BE2C (cell line): ENCODE results near the gene FXYD3.
A peak's percentile ranks its signal among the peaks of the same experiment; 100 is the strongest.

Source experiments
- DNase-seq: peaks from one replicate; pipeline ENCODE4 v3.0.0-alpha.2; 2020
- H3K27me3 ChIP-seq: fragments of 250-450 bp; sonication (Bioruptor Pico); 2 replicates; pipeline ENCODE4 v1.5.1; 2020; ENCODE audit warnings: mild to moderate bottlenecking
- H3K36me3 ChIP-seq: fragments of 250-450 bp; sonication (Bioruptor Pico); 2 replicates; pipeline ENCODE4 v1.5.1; 2020; ENCODE audit warnings: mild to moderate bottlenecking
- H3K4me1 ChIP-seq: fragments of 250-450 bp; sonication (Bioruptor Pico); 2 replicates; pipeline ENCODE4 v1.5.1; 2020
- H3K4me3 ChIP-seq: 2 replicates; pipeline ENCODE4 v1.5.1; 2011; ENCODE audit warnings: low read depth, low read length
- H3K9me3 ChIP-seq: fragments of 250-450 bp; sonication (Bioruptor Pico); 2 replicates; pipeline ENCODE4 v1.5.1; 2020
- CTCF ChIP-seq: IDR thresholded peaks from 2 replicates; pipeline ENCODE4 v1.5.1; 2012; ENCODE audit warnings: mild to moderate bottlenecking, low read depth, low read length

FXYD3 gene

GRCh38 chr19:35089554-35089953, 26.1 kb upstream of the FXYD3 start:
- Histone ChIP-seq H3K36me3 (no peaks in the 10 kb centered on the region), H3K4me3 (no peak overlapping the region), H3K27me3 (no peaks in the 10 kb centered on the region), H3K9me3 (no peaks in the 10 kb centered on the region), H3K4me1 (peaks cover 5% of the 10 kb centered on the region; the same call in 1 of the 2 replicates)
- no peak for DNase-seq
- TF ChIP-seq CTCF, result no peak

- no peak for TF ChIP-seq CTCF
- no peak overlapping the region for H3K4me3 ChIP-seq
- no peak for DNase-seq
- H3K36me3 ChIP-seq, result no peaks in the 10 kb centered on the region
- H3K27me3 ChIP-seq, result no peaks in the 10 kb centered on the region
- peaks cover 5% of the 10 kb centered on the region; the same call in 1 of the 2 replicates for H3K4me1 ChIP-seq
- no peaks in the 10 kb centered on the region for H3K9me3 ChIP-seq
These were observed 25.5 kb upstream of the FXYD3 start for GRCh38 chr19:35090160-35090505.

DNA sequence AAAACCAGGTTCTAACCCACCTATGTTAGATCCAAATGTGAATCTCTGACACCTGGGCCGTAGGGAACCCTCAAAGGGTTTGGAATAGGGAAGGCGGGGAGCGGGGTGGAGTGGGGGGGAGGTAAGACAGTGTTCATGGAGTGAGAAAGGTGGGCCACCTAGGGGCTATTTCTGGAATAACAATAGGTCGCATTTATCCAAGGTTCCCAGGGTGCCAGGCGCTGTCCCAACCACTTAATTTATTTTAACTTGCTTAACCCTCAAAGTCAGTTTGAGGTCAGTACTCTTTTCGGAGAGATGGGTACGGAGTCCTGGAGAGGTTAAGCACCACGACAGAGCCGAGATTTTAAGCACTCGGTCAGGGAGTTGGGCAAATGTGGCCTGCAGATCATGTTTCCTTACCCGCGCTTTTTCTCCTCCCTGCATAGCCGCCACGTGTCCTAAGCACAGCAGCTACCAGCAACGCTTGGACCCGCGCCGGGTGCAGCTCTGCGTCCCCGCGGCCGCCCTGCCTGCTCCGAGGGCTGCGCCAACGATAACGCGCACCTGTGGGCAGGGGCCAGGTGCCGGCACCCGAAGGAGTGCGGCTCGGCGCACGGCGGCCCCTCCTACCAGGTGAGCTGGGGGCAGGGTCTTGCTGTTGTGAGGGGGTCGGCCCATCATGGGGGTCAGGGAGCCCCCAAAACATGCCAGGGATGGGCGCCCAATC, 25.0 kb upstream of the FXYD3 start:
- DNase-seq, result peak; percentile 62
- TF ChIP-seq CTCF, result peak; percentile 60
- no peak overlapping the region for H3K4me3 ChIP-seq
- no peaks in the 10 kb centered on the region for H3K27me3 ChIP-seq
- no peaks in the 10 kb centered on the region for H3K9me3 ChIP-seq
- peaks cover 5% of the 10 kb centered on the region; the same call in 1 of the 2 replicates for H3K4me1 ChIP-seq
- H3K36me3 ChIP-seq, result no peaks in the 10 kb centered on the region

GRCh38 chr19:35093430-35093829, 22.2 kb upstream of the FXYD3 start:
- no peak for DNase-seq
- H3K4me3 ChIP-seq, result no peak overlapping the region
- no peaks in the 10 kb centered on the region for H3K9me3 ChIP-seq
- H3K4me1 ChIP-seq, result peaks cover 5% of the 10 kb centered on the region; the same call in 1 of the 2 replicates
- H3K36me3 ChIP-seq, result no peaks in the 10 kb centered on the region
- no peak for TF ChIP-seq CTCF
- no peaks in the 10 kb centered on the region for H3K27me3 ChIP-seq

DNA sequence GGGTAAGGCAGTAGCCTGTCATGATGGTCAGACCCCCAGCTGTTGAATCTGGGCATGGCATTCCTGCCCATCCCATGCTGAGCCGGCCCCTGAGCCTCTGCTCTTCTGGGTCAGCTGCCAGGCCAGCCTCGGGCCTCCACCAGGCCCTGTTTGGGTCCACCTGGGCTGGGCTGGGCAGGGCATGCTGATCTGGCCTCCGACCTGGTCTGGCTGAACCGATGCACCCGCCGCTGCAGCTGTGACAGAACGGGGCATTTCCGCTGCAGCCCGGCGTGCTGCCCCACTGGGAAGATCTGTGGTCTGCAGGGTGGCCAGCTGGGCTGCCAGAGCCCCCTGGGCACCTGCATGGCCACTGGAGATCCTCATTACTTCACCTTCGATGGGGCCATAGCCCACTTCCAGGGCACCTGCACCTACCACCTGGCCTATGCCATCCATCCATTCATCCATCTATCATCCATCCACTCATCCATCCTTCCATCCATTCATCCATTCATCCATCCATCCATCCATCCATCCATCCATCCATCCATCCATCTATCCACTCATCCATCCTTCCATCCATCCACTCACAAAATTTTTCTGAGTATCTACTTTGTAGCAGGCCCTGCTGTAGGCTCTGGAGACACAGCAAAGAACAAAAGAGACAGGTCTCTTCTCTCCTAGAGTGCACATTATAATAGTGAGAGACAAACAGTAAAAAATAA, 21.5 kb upstream of the FXYD3 start:
- Histone ChIP-seq H3K36me3 (no peaks in the 10 kb centered on the region), H3K4me3 (no peak overlapping the region), H3K4me1 (peaks cover 5% of the 10 kb centered on the region; the same call in 1 of the 2 replicates), H3K27me3 (no peaks in the 10 kb centered on the region), H3K9me3 (no peaks in the 10 kb centered on the region)
- TF ChIP-seq CTCF, result no peak
- DNase-seq, result no peak

GRCh38 chr19:35094656-35095055, 21.0 kb upstream of the FXYD3 start:
- Histone ChIP-seq H3K9me3 (no peaks in the 10 kb centered on the region), H3K4me1 (peaks cover 5% of the 10 kb centered on the region; the same call in 1 of the 2 replicates), H3K36me3 (no peaks in the 10 kb centered on the region), H3K27me3 (no peaks in the 10 kb centered on the region), H3K4me3 (no peak overlapping the region)
- DNase-seq, result no peak
- TF ChIP-seq CTCF, result no peak
